Posterior cingulate gyrus (tissue), 11 donors: ENCODE measurements around the gene PDE10A.

Experiments
- DNase-seq, 10 donors: peaks; one replicate each; pipeline versions ENCODE4 v3.0.0 to v3.0.0-alpha.2; 2020 to 2021; ENCODE audit warnings: mixed read lengths in 3 of 10
- intact Hi-C: fragments of 100-400 bp; cut with DNase I; formaldehyde crosslinking; loops from one replicate; pipeline ENCODE4 v1.15.1; 2023

Gene PDE10A

DNA sequence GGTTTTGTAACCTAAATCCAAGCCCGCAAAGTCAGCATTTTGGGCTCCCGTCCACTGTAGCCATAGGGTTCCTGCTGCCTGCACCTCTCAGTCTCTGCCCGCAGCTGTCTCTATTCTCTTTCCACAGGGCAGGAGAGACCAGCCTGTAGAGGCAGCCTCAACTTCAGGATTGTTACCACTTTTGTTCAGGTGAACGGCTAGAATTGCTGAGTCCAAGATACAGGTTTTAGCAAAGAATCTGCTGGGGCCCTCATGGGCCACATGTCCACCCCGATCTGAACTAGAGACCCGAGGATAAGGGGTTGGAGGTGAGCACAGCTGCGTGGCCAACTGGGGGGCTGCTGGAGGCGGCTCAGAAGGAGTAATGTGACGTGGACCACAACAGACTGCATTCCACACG, 215.9 kb downstream of the PDE10A start:
- no peak for DNase-seq
- intact Hi-C loops, result loop anchor here (10.0 kb wide), 1 partner anchor 658 kb away; no protein-coding TSS in a partner anchor

DNA sequence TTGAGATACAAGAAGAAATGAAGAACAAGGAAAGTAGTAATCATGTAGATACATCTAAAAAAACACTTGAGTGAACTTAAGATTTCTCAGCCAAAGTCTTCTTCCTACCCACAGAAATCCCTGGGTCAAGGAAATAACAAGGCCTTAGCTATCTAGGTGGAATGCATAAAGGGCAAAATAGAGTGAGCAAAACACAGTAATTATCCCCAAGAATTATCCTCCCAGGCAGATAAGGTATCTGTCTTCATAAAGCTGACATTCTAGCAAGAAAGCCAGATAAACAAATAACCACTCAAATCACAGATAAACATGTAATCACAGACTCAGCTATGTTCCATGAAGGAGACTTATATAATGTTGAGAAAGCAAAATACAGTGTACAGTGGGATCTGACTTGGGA, 216.7 kb downstream of the PDE10A start:
- intact Hi-C loops, result loop anchor here (10.0 kb wide), 1 partner anchor 658 kb away; no protein-coding TSS in a partner anchor
- DNase-seq, result no peak

DNA sequence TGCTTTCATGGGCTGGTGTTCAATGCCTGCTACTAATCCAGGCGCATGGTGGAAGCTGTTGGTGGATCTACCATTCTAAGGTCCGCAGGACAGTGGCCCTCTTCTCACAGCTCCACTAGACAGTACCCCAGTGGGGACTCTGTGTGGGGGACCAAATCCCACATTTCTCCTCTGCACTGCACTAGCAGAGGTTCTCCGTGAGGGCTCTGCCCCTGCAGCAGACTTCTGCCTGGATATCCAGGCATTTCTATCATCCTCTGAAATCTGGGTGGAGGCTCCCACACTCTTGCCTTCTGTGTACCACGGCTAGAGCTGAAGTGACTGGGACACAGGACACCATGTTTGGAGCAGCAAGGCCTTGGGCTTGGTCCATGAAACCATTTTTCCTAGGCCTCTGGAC, 219.6 kb downstream of the PDE10A start:
- DNase-seq, result no peak
- intact Hi-C loops, result loop anchor here (10.0 kb wide), 1 partner anchor 661 kb away; no protein-coding TSS in a partner anchor

DNA sequence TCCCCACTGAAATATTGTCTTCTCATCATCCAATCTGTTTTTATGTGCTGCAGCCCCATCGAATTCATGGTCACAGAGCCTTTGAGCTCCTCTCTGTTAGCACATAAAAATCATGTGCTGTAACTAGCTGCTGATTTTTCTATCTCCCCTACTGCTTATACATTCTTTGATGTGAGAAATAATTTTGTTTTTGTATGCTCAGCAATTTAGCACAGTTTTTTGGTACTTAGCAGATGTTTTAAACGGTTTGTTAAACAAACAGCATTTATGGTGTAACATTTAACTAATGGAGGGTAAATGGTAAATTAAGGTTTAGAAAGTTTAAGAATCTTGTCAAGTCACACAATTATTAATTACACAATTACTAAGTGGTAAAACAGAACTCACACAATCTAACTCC, 221.9 kb downstream of the PDE10A start:
- intact Hi-C loops, result loop anchor here (2.0 to 10.0 kb wide), 2 partner anchors 222 to 664 kb away; partner anchors contain the start of gene PDE10A

DNA sequence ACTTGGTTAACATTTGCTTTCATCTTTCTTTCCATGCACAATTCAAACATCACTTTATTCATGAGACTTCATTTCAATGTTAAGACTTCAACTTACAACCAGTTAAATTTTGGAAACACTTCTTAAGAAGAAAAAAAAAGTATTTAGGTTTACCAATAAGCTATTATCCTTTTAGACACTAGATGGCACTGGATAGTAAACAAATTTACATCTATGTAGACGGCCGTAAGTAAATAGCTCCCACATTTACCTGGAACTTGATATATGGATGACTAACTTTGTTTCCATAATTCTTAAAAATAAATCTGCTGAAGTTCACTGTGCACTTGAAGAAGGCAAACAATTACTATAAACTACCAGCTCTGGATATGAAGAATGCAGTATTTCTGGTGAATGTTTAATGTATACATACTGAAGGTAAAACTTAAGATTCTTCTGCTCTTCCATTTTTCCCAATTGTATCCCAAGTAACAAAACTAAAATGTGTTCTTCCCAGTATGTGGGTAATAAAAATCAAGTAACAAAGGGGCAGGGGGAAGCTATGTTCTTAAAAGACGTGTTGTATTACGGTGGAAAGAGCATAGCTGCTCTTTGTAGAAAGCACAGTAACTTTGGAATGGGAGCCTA, 223.0 kb downstream of the PDE10A start:
- intact Hi-C loops, result loop anchor here (1.0 to 10.0 kb wide), 3 partner anchors 223 to 665 kb away; partner anchors contain the start of gene PDE10A
- no peak for DNase-seq

More for the DNA sequence above, 221.9 kb downstream of the PDE10A start:
- no peak for DNase-seq

DNA sequence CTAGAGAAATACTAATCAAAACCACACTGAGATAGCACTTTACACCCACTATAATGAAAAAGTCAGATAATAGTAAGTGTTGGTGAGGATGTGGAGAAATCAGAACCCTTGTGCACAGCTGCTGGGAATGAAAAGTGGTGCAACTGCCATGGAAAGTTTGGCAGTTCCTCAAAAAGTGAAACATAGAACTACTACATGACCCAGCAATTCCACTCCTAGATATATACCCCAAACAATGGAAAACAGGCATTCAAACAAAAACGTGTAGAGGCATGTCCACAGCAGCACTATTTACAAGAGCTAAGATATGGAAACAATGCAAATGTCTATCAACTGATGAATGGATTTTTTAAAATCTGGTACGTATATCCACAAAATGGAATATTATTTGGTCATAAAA, 236.1 kb downstream of the PDE10A start:
- intact Hi-C loops, result no loop called here
- no peak for DNase-seq

DNA sequence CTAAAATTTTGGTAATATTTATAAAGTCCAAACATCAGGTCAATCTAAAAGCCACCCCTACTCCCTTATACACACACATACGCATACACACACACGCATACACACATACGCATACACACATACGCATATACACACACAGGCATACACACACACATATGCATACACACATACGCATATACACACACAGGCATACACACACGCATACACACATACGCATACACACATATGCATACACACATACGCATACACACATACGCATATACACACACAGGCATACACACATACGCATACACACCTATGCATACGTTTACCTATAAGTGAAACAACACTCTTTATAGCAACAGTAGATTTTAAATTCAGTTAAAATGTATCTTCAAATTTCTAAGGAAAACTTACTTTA, 240.8 kb downstream of the PDE10A start:
- DNase-seq, result no peak
- intact Hi-C loops, result no loop called here

DNA sequence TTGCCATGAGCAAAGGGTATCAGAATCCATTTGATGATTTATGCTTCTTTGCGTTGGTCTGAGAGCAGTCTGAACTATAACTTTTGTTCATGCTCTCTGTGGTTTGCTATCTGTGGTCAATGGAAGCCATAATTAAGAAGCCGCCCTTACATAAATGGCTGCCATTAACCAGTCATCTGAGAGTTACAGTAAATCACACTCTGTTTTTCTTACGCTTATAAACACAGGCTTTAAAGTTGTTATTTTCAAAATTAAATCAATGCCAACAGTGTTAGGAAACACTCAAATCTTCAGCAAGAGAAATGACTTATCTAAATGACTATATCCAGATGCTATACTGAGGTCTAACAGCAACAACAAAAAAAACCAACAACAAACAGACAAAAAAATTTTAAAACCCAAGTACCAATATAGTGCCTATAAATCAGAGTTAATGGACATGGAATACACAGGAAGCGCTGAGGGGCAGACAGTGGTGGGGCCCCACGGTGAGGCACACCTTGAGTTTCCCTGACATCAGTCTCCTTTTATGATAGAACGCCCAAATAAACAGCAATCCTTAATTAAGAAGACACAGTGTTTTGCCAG, 245.7 kb downstream of the PDE10A start:
- intact Hi-C loops, result no loop called here
- no peak for DNase-seq

DNA sequence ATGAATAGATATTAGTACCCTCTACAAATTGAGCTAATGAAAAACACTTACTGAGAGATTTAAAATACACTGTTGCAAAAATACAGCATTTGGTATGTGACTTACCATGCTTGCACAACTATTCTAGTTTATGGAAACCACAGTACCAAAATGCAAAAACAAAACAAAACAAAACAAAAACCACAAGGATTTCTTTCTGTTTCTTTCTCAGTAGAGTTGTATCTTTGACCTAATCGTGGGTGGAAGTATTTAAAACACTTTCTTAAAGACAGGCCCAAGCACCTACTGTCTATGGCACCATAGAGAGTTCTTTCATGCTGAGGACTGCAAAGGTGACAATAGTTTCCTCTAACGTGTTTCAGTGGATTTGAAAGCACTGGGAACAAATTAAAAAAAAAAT, 258.3 kb downstream of the PDE10A start:
- intact Hi-C loops, result no loop called here

DNA sequence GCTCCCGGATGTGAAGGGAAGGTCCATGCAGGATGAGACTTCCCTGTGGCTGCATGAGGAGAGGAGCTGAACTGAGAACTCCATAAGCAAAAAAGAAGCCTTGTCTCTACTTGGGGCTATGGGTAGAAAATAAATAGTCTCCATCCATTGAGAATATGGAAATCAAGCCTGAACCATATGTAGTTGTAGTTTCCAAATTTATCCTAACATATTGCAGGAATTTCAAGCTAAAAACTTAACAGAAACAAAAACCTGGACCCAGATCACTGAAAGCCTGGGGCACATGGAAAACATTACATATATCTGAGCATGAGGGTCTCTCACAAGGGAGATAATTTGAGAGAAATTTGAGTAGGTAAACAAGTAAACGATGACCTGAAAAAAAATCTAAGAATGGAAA, 258.7 kb downstream of the PDE10A start:
- no peak for DNase-seq
- intact Hi-C loops, result no loop called here

More for the DNA sequence above, 258.3 kb downstream of the PDE10A start:
- no peak for DNase-seq

DNA sequence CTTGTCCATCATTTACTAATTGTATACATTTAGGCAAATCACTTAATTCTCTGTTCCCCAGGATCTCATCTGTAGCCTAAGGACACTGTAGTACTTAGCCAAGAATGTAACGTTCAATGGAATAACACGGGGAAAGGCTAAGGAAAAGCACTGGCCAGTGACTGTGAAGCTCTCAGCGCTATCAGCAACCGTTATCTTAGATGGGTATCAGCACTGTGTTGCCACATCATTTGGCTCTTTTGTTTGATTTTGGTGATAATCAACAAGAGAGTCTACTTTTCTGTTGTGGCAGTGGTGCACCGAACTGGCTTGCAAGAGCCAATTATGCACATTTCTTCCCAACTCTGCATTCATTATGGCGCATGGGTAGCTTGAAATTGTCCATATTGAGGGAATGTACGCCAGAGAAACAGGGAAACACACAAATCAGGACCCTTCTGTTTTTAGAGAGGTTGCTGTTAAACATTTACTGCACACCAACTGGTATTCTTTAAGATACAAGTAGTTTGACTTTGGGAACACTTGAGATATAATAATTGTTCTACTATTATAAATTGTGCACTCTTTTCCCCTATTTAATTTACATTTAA, 259.9 kb downstream of the PDE10A start:
- no peak for DNase-seq
- intact Hi-C loops, result no loop called here

DNA sequence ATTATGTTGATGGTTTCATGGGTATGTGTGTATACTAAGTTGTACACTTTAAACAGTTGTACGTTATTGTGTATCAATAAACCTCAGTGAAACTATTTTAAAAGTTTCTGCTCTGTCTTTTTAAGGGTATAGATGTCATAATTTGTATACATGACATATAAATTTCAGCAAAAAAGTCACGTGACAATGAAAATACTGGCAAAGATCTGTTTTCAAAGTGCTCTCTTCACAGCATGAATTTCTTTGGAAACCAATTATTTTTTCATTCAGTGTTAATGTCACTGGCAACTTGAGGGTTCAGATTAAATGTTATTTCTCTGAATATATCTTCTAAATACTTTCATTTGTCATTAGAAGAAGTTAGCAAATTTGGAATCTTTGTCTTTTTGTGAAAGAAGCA, 261.9 kb downstream of the PDE10A start:
- DNase-seq, result no peak

DNA sequence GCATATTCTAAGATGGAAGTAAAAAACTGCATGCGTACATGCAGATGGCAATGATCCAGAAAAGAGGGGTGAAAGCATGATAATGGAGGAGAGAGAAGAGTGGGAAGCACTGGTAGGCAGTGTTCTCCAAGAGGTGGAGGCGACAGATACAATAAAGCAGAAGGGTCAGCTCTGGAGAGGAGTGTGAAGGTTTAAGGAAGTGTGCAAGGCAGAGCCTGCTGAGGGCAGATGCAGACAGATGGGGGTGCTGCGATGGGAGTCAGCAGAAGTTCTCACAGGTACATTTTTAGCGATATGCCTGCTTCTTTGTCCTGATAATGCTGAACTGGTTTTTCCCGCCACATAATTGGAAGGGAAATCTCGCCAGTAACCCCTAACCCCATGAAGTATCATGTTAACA, 272.6 kb downstream of the PDE10A start:
- DNase-seq, result no peak
- intact Hi-C loops, result no loop called here

More for the DNA sequence above, 261.9 kb downstream of the PDE10A start:
- intact Hi-C loops, result no loop called here

DNA sequence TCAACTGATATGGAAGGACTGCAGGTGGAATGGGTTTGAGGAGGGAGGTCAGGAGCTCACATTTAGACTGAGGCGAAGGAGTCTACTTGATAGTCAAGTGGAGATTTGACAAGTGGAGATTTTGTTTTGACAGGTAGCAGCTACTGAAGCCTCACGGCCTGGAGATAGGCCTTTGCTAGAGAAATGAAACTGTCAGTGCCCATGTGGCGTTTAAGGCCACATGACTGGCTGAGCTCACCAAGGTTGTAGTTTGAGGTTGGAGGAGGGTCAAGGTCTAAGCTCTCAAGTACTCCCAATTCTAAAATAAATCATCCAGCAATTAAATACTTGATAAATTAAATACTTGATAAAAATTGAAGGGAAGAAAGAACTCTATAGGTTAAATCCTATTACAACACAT, 273.5 kb downstream of the PDE10A start:
- no peak for DNase-seq
- intact Hi-C loops, result no loop called here

DNA sequence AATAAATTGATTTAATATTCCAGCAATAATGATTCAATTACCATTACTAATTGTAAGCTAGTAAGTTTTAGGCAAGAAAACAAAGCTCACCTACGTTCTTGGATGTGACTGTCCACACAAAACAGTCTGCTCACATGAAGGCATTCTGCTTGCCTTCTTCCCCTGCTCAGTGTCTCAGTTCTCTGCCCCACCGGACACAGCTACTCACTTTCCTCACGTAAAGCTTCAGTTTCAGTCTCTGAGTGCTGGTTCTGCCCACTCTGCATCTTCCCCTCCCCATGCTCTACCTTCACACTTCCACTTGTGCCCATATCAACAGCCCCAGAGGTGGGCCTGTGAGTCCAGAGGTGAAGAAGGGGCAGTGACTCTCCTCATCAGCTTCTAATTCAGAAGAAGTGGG, 279.7 kb downstream of the PDE10A start:
- intact Hi-C loops, result no loop called here
- no peak for DNase-seq

DNA sequence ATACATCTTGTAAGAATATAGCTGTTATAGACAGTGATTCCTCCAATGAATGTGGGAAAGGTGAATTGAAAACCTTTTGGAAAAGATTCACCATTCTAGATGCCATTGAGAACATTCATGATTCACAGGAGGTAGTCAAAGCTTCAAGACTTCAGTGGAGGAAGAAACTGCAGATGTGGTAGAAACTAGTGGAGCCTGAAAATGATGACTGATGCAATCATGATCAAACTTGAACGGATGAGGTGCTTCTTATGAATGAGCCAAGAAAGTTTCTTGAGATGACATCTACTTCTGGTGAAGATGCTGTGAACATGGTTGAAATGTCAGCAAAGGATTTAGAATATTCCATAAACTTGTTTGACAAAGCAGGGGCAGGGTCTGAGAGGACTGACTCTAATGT, 286.9 kb downstream of the PDE10A start:
- intact Hi-C loops, result no loop called here
- no peak for DNase-seq

DNA sequence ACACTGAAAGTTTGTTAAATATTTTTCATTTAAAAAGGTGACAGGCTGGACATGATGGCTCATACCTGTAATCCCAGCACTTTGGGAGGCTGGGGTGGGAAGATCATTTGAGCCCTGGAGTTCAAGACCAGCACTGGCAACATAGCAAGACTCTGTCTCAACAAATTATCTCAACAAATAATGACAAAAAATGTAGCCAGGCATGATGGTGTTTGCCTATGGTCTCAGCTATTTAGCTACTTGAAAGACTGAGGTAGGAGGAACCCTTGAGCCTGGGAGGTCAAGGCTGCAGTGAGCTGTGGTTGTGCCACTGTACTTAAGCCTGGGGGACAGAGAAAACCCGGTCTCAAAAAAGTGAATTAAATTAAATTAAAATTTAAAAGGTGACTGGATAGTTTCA, 297.7 kb downstream of the PDE10A start:
- no peak for DNase-seq
- intact Hi-C loops, result no loop called here

DNA sequence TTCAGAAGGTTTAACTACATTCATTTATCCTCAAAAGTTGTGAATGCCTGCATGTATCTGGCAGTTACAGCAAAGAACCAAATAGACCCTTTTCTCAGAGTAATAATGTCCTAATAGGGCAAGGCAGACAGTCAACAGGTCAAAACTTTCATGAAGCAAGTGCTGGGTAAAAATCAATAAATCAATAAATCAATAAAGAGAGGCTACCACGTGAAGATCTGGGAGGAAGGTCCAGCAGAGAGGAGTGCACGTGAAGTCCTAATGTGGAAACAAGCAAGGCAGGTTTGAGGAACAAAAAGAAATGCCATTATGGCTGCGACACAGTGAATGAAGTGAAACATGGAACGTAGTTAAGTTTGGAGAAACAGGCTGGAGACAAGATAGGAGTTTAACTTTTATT, 317.3 kb downstream of the PDE10A start:
- intact Hi-C loops, result no loop called here

DNA sequence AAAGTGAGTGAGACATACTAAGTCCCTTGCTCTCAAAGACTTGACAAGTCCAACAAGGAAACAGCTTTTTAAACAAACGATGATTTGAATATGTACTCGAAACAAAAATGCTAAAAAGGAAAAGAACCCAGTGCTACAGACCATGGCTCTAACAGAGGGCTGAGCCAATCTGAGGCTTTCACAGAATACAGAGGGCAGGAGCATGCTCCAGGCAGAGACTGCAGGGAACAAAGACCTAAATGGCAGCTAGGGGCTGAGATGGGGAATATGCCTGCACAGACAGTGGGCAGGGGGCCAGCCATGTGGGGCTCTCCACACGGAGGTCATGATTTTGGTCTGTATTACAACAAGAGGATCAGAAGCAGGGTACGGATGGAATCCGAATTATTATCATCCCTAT, 322.5 kb downstream of the PDE10A start:
- intact Hi-C loops, result no loop called here

More for the DNA sequence above, 317.3 kb downstream of the PDE10A start:
- DNase-seq, result no peak

DNA sequence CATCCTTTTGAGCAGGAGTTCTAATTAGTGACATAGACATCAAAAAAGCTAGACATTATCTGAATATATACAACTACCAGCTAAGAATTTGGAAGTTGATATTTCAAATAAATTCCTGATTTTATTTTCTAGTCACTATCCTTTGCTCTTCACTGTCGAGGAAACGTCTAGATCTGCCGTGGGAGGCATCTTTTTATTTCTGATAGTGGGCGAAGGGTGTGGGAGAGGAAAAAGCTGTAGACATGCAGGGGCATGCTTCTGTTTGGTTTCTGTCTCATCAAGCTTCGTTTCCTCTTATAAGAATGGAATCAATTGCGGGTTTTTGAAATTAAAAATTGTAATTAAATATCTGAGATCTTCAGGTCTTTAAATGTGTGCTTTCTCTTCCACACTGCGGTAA, 337.4 kb downstream of the PDE10A start:
- no peak for DNase-seq
- intact Hi-C loops, result no loop called here

More for the DNA sequence above, 322.5 kb downstream of the PDE10A start:
- no peak for DNase-seq

DNA sequence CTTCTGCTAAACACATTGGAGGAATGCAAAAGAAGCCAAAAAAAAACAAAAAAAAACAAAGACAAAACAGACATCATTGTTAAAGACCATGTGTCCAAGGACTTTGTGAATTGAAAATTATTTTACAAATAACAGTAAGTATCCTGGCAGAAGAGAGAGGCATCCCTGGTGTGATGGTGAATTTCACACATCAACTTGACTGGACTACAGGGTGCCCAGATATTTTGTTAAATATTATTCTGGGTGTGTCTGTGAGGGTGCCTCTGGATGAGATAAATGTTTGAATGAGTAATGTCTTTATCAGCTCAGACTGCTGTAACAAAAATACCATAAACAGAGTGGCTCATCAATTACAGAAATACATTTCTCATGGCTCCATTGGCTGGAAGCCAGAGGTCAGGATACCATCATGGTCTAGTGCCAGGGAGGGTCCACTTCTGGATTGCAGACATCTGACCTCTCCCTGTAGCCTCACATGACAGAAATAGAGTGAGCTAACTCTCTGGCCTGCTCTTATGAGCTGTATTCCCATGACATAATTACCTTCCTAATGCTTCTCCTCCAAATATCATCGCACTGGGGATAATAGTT, 341.4 kb downstream of the PDE10A start:
- intact Hi-C loops, result no loop called here
- no peak for DNase-seq
